Activated effector memory CD4-positive, alpha-beta T cell treated with anti-CD3 and anti-CD28 coated beads, Interleukin-2, amount 50 U/mL, for 16 hours (primary cell): ENCODE measurements around the gene CPA5.
"Not testable (repeated sequence)": the region's sequence is repeated elsewhere in the genome, so short reads cannot be mapped to it uniquely, and the experiment has no call there.

Source experiments
- DNase-seq: peaks from one replicate; pipeline ENCODE4 v3.0.0-alpha.2; 2020

Gene CPA5

DNA sequence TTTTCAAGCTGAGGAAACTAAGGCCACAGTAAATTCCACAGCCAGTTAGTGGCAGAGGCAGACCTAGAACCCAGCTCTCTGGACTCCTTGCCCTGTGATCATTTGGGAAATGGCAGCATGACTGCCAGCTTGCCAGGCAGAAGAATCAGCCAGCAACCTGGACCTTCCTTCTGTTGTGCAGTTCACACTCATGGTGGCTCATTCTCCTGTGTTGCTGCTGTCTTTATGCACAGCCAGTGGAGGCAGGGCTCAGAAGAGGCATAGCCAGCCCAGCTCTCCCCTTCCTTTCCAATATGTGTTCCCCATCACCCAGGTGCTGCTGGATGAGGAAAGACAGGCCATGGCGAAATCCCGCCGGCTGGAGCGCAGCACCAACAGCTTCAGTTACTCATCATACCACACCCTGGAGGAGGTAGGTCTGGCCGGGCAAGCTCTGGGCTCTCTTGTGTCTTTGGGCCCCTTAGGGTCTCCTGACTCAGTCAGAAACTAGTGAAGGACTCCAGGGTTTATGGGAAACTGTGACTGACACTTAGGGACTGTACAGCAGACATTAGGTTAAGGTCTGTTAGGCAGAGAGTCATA is 14.8 kb downstream of the CPA5 start:
- DNase-seq, result no peak

DNA sequence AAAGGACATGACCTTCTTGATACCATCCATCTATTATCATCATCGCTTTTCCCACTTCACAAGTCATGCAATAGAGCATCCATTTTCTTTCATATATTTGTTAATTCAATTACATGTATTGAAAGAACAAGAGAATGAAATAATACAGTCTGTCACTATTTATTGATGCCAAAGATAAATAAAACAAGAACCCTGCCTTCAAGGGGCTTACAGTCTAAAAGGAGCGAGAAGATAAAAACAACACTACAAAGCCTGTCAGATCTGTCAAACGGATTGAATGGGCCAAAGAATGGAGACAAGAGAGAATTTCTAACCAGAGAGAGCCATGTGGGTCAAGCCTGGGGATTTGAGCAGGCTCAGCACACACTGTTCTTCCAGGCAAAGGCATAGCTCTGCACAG is 15.9 kb downstream of the CPA5 start:
- no peak for DNase-seq

GRCh38 chr7:130361681-130362080 is 17.1 kb downstream of the CPA5 start:
- peak; percentile 30 for DNase-seq

DNA sequence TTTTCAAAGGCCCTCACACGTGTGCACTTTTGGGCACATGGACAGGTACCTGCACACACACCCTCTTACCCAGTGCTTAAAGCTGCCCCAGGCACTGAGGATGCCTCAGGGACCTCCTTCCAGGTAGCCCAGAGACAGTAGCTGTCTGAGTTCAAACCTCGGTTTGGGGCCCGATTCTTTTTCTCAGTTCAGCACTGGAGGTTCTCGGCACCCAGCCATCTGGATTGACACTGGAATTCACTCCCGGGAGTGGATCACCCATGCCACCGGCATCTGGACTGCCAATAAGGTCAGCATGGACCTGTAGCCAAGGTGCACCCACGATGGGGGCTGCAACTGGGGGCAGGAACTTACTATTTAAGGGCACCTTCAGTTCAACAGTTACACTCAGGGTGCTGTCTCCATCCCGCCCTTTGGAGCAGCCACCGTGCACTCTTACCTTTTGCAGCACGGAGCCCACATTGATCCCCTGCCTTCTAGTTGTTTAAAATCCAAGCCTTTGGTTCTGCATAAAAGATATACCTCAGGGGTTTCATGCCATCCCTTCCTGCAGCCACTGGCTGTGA is 17.7 kb downstream of the CPA5 start:
- DNase-seq, result peak; percentile 54

GRCh38 chr7:130363026-130363847 is 18.6 kb downstream of the CPA5 start:
- DNase-seq, result no peak

- no peak for DNase-seq
Observed at GRCh38 chr7:130364451-130364850, 19.8 kb downstream of the CPA5 start.

GRCh38 chr7:130365088-130365487 is 20.5 kb downstream of the CPA5 start:
- no peak for DNase-seq

GRCh38 chr7:130365511-130366441 is 21.2 kb downstream of the CPA5 start:
- DNase-seq, result peak; percentile 70

GRCh38 chr7:130366564-130366963 is 21.9 kb downstream of the CPA5 start:
- DNase-seq, result peak; percentile 56

DNA sequence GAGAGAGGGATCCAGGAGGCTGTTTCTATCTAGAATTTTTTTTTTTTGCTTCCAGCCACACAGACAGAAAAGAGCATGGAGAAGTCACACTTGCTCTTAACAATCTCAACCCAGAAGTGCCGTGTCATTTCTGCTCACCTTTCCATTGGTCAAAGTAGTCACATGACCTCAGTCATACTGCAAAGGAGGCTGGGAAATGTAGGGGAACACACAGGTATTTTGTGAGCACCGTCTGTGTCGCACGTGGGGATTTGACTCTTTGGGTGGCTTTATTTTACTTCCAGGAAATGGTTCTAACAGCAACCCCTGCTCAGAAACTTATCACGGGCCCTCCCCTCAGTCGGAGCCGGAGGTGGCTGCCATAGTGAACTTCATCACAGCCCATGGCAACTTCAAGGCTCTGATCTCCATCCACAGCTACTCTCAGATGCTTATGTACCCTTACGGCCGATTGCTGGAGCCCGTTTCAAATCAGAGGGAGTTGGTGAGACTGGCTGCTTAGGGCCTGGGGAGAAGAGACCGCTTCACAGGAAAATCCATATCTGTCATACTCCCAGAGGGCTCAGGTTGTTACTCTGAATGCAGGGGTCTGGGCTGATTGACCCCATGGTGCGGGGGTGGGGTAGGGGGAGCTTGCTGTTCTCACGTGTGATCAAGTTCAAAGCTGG is 22.6 kb downstream of the CPA5 start:
- peak; percentile 65 for DNase-seq

DNA sequence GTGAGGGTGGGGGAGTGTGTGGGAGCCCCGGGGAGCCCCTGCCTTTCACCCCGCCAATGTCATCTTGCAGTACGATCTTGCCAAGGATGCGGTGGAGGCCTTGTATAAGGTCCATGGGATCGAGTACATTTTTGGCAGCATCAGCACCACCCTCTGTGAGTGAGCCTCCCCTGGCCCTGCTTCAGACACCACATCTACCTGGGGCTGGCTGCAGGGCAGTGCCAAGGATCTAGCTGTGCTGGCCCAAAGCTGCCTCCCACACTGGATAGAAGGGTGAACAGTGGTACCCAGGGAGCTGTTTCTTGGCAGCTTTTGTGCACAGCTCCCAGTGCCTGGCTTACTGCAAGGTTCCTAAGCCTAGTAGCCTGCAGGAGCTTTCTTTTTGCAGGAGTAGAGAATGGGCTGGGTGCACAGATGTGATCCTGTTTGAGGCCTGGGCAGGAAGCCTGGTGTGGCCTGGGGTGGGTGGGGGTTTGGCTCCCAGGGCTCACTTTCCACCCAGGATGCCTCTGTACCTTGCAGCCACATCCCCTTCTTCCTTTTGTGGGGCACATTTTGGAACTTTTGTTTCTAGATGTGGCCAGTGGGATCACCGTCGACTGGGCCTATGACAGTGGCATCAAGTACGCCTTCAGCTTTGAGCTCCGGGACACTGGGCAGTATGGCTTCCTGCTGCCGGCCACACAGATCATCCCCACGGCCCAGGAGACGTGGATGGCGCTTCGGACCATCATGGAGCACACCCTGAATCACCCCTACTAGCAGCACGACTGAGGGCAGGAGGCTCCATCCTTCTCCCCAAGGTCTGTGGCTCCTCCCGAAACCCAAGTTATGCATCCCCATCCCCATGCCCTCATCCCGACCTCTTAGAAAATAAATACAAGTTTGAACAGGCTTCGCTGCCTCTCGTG is 23.5 kb downstream of the CPA5 start:
- DNase-seq, result peak; percentile 44

GRCh38 chr7:130369110-130369711 is 24.6 kb downstream of the CPA5 start:
- no peak for DNase-seq

DNA sequence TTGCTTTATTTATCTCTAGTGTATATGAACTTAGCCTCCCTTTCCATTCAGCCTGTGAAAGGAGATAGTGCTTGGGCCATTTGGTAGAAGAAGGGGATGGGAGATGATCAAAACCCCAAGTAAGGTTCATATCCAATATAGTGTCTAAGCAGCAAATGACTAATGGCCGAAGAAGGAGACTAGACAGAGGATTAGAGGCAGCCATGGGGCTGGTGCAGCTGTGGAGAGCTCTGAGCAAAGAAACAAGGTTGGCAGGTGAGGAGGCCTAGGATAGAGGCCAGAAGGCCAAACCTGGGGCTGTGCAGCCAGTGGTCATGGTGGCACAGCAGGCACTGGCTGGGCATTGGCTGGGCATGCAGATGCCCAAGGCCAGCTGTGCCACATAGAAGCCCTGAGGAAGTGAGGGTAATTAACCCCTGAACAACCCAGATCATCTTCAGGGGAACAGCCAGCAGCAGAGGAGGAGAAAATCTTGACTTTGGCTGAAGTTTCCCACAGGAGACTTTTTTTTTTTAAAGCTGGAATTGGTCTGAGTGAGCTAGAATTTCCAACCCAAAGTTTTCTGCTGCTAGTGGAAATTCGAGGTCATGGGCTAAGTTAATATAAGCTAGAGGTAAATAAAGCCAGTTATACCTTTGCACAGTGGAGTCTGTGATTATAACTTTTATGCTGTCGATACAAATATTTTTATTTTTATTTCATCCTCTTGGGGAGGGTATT is 25.4 kb downstream of the CPA5 start:
- DNase-seq, result no peak

- no peak for DNase-seq
Observed at GRCh38 chr7:130371046-130371445, 26.4 kb downstream of the CPA5 start.

- peak; percentile 31 for DNase-seq
Observed at GRCh38 chr7:130372402-130373165, 28.0 kb downstream of the CPA5 start.

DNA sequence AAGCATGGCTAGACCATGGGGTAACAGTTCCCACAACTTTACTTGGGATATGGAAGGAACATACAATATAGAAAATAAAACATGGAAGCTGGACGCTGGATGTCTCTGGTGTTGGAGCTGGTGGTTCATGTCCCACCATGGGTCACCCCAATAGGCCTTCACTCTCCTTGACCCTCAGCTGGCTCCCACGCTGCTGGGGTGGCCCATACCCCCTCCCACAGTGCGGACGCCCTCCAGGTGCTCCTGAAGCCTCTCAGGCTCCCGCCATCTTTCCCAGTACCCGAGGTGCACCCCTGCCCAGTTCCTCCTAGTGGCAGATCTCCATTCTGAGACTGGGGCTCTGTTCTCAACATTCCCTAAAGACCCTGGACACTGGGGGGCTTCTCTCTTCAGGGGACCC is 29.9 kb downstream of the CPA5 start:
- DNase-seq, result peak; percentile 54

GRCh38 chr7:130376461-130376860 is 31.8 kb downstream of the CPA5 start:
- not testable (repeated sequence) for DNase-seq

- DNase-seq, result peak; percentile 34
Observed at GRCh38 chr7:130377178-130377577, 32.6 kb downstream of the CPA5 start.

DNA sequence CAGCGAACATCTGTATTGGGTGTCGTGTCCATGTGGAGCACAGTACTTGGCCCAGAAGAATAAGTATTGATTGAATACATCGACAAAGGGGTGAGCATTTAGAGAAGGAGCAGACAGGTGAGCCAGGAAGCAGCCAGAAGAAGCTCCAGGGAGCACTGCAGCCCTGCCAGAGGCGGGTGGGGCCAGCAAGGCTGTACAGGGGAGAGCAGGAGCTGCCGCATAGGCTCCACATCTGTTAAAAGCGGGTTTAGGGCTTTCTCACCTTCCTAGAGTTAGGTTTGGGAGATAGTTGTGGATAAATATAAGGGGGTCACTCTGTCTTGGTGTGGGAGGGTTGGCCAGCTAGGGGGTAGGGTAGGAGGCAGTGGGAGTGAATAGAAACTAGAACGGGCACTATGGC is 34.4 kb downstream of the CPA5 start:
- DNase-seq, result peak; percentile 19

DNA sequence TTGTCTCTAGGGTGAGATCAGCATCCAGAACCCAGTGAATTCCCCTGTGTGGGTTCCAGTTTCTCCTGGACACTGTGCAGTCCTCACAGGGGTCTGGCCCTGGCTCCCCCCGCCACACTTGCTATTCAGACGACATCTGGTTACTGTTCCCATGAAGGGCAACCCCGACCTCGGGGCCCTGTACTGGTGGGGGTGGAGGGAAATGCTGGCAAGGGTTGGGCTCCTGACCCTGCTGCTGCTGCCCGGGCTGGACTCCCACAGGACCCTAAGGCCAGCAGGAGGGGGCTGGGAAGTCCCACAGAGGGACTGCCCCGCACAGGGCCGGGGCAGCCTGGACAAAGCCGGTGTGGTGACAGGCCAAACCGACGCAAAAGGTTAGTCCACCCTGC is 34.9 kb downstream of the CPA5 start:
- DNase-seq, result peak; percentile 57
